ENCODE measurements around the gene KCTD1. TPM values are rescaled to one million over a fixed set of nuclear protein-coding genes. Genes with fewer than 3 reads are reported as not detected.

The KCTD1 gene
- total RNA-seq, 1 experiment from 2014 or later, result 4.9 TPM

DNA sequence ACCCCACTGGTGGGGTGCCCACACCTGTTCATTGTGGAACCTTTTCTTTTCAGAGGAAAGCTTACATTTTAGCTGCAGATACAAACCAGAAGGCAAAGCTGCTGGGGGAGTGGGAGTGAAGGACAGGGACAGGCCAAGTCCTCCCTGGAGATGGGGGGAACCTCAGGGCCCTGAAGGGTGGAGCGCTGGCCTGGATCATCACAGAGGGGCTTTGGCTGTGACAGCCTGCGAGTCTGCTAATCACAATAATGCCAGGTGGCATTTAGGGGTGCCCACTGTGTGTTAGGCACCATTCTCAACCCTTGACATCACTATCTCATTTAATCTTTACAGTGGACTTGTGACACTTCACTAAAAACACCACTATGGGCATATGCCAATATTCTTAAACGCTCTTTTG is 27.4 kb downstream of the KCTD1 start:
- no peak overlapping the region for H2AFZ ChIP-seq (ENCODE audit: low read length)
- no peaks in the 10 kb centered on the region for H4K20me1 ChIP-seq (ENCODE audit: insufficient read depth, low read depth, low read length)
- H3K9ac ChIP-seq (ENCODE audit: low read length), result no peak overlapping the region
- no peak overlapping the region for H3K27ac ChIP-seq (ENCODE audit: low read length)
- H3K9me3 ChIP-seq (ENCODE audit: low read length), result no peaks in the 10 kb centered on the region
- peaks cover 7% of the 10 kb centered on the region for H3K4me1 ChIP-seq (ENCODE audit: low read length)
- no peaks in the 10 kb centered on the region for H3K27me3 ChIP-seq (ENCODE audit: low read length)
- no peak for DNase-seq
- H3K4me3 ChIP-seq (ENCODE audit: low read length), result no peak overlapping the region
- H3K79me2 ChIP-seq (ENCODE audit: low read length), result no peaks in the 10 kb centered on the region
- no peak overlapping the region for H3K4me2 ChIP-seq (ENCODE audit: low read depth, low read length, poor library complexity, severe bottlenecking)
- H3K9me2 ChIP-seq (replicated peaks; ENCODE audit: insufficient read depth, low read length), result no peaks in the 10 kb centered on the region
- H3K36me3 ChIP-seq (ENCODE audit: insufficient read depth, low read length), result no peaks in the 10 kb centered on the region

DNA sequence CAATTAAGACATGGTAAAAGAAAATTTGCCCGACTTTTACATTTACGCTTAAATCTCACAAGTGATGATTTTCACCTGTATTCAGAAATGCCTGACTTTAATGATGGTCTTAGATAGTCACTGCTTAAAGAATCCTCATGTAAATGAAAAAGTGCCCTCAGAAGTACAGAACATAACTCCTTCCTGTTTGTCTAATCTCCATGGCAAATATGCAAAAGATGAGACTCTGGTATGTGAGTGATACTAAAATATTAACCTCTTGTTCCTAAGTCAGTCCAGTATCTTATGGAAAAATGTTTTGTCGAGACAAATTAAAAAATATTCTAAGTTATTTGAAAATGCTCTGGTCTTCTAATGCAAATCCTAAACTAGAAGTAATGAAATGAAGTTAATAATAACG is 29.2 kb downstream of the KCTD1 start:
- no peak overlapping the region for H2AFZ ChIP-seq (ENCODE audit: low read length)
- H3K4me3 ChIP-seq (ENCODE audit: low read length), result no peak overlapping the region
- no peaks in the 10 kb centered on the region for H4K20me1 ChIP-seq (ENCODE audit: insufficient read depth, low read depth, low read length)
- H3K9me2 ChIP-seq (replicated peaks; ENCODE audit: insufficient read depth, low read length), result no peaks in the 10 kb centered on the region
- no peak overlapping the region for H3K9ac ChIP-seq (ENCODE audit: low read length)
- H3K27me3 ChIP-seq (ENCODE audit: low read length), result no peaks in the 10 kb centered on the region
- no peaks in the 10 kb centered on the region for H3K9me3 ChIP-seq (ENCODE audit: low read length)
- H3K36me3 ChIP-seq (ENCODE audit: insufficient read depth, low read length), result no peaks in the 10 kb centered on the region
- H3K4me1 ChIP-seq (ENCODE audit: low read length), result peaks cover 7% of the 10 kb centered on the region
- peak; percentile 50 for DNase-seq
- H3K4me2 ChIP-seq (ENCODE audit: low read depth, low read length, poor library complexity, severe bottlenecking), result no peak overlapping the region
- H3K79me2 ChIP-seq (ENCODE audit: low read length), result no peaks in the 10 kb centered on the region
- no peak overlapping the region for H3K27ac ChIP-seq (ENCODE audit: low read length)

DNA sequence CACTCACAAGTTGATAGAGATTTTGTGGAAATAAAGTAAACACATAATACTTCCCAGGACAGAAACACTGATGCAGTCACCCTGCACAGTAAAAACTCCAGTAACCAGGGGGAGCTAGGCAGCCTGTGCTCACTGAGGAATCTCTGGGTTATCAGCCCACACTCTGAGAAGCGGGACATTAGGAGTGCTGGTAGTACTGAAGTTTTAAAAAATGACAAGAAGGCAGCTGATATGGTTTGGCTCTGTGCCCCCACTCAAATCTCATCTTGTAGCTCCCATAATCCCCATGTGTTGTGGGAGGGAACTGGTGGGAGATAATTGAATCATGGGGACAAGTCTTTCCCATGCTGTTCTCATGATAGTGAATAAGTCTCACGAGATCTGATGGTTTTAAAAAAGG is 31.4 kb downstream of the KCTD1 start:
- no peak overlapping the region for H2AFZ ChIP-seq (ENCODE audit: low read length)

DNA sequence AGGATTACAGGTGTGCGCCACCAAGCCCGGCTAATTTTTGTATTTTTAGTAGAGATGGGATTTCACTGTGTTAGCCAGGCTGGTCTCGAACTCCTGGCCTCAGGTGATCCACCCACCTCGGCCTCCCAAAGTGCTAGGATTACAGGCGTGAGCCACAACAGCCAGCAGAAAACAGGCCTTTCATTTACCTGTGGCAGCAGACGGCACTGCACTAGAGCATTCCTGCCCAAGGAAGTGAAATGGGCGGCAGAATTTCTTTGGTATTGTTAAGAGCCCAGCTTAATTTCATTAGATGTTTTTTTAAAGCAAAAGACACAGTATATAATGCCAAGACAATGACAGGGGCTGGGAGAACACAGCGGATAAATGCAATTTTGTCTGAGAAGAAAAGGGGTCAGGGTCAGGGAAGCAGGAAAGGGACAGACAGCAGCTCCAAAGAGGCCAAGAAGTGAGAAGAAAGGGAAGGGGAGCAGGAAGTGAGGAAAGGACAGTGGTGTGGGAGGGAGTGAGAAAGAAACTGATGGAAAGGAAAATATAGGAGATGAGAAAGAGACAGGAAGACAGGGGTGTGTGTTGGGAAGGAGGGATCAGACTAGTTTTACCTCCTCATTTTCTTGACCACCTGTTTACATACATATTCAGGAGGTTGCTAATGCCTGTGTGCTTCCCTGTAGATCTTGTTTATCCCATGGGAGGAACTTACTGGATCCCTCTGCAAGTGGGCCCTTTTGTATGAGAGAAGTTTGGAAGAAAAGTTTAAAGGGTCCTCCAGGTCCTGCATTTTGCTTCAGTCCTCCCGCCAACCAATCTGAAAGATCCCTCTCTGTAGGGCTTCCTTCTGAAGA is 32.5 kb downstream of the KCTD1 start:
- Histone ChIP-seq H2AFZ (ENCODE audit: low read length) (no peak overlapping the region), H3K9me3 (ENCODE audit: low read length) (no peaks in the 10 kb centered on the region), H3K9me2 (replicated peaks; ENCODE audit: insufficient read depth, low read length) (no peaks in the 10 kb centered on the region), H3K27me3 (ENCODE audit: low read length) (no peaks in the 10 kb centered on the region), H3K4me2 (ENCODE audit: low read depth, low read length, poor library complexity, severe bottlenecking) (no peak overlapping the region), H3K79me2 (ENCODE audit: low read length) (no peaks in the 10 kb centered on the region), H3K27ac (ENCODE audit: low read length) (no peak overlapping the region), H4K20me1 (ENCODE audit: insufficient read depth, low read depth, low read length) (no peaks in the 10 kb centered on the region), H3K4me3 (ENCODE audit: low read length) (no peak overlapping the region), H3K9ac (ENCODE audit: low read length) (no peak overlapping the region), H3K36me3 (ENCODE audit: insufficient read depth, low read length) (no peaks in the 10 kb centered on the region), H3K4me1 (ENCODE audit: low read length) (peaks cover 7% of the 10 kb centered on the region)
- DNase-seq, result no peak

More for the DNA sequence above, 31.4 kb downstream of the KCTD1 start:
- no peak overlapping the region for H3K9ac ChIP-seq (ENCODE audit: low read length)
- H3K9me2 ChIP-seq (replicated peaks; ENCODE audit: insufficient read depth, low read length), result no peaks in the 10 kb centered on the region
- H4K20me1 ChIP-seq (ENCODE audit: insufficient read depth, low read depth, low read length), result no peaks in the 10 kb centered on the region
- DNase-seq, result no peak
- H3K4me1 ChIP-seq (ENCODE audit: low read length), result peaks cover 7% of the 10 kb centered on the region
- no peak overlapping the region for H3K4me3 ChIP-seq (ENCODE audit: low read length)
- no peak overlapping the region for H3K4me2 ChIP-seq (ENCODE audit: low read depth, low read length, poor library complexity, severe bottlenecking)
- H3K27me3 ChIP-seq (ENCODE audit: low read length), result no peaks in the 10 kb centered on the region
- no peak overlapping the region for H3K27ac ChIP-seq (ENCODE audit: low read length)
- no peaks in the 10 kb centered on the region for H3K79me2 ChIP-seq (ENCODE audit: low read length)
- H3K9me3 ChIP-seq (ENCODE audit: low read length), result no peaks in the 10 kb centered on the region
- no peaks in the 10 kb centered on the region for H3K36me3 ChIP-seq (ENCODE audit: insufficient read depth, low read length)

DNA sequence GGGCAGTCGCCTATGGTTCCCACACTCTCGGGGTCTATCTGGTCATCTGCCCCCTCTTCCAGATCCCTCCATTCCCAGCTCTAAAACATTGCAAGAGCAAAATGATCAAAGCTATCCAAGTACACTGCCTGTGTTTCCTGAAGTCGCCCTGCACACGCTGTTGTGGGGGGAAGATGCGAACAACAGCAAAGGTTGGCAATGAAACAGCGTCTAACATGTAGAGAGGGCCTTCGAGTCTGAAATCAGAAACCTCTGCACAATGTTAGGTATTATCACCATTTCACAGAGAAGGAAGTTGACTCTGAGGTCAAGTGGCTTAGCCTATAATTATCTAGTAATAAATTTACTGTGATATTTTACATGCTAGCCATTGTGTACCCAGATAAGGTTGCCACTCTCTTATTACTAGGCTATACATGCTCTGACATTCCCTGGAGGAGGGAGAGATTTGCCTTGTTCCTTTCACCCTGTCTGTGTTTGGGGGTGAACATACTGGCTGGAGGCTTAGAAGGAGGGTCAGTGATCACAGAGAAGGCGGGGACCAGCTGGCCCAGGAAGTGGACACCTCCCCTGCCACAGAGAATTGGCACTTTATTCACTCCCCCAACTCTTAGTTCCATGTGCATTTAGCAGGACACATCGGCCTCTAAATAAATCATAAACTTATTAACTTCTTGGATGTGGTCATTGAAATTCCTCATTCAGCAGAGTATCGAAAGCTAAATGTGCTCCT is 36.8 kb downstream of the KCTD1 start:
- no peaks in the 10 kb centered on the region for H3K4me1 ChIP-seq (ENCODE audit: low read length)
- H2AFZ ChIP-seq (ENCODE audit: low read length), result no peak overlapping the region
- H3K4me2 ChIP-seq (ENCODE audit: low read depth, low read length, poor library complexity, severe bottlenecking), result no peak overlapping the region
- no peaks in the 10 kb centered on the region for H3K27me3 ChIP-seq (ENCODE audit: low read length)
- no peaks in the 10 kb centered on the region for H4K20me1 ChIP-seq (ENCODE audit: insufficient read depth, low read depth, low read length)
- no peaks in the 10 kb centered on the region for H3K9me2 ChIP-seq (replicated peaks; ENCODE audit: insufficient read depth, low read length)
- no peaks in the 10 kb centered on the region for H3K9me3 ChIP-seq (ENCODE audit: low read length)
- no peak overlapping the region for H3K27ac ChIP-seq (ENCODE audit: low read length)
- H3K36me3 ChIP-seq (ENCODE audit: insufficient read depth, low read length), result no peaks in the 10 kb centered on the region
- no peak for DNase-seq
- H3K4me3 ChIP-seq (ENCODE audit: low read length), result no peak overlapping the region
- H3K79me2 ChIP-seq (ENCODE audit: low read length), result no peaks in the 10 kb centered on the region
- no peak overlapping the region for H3K9ac ChIP-seq (ENCODE audit: low read length)

DNA sequence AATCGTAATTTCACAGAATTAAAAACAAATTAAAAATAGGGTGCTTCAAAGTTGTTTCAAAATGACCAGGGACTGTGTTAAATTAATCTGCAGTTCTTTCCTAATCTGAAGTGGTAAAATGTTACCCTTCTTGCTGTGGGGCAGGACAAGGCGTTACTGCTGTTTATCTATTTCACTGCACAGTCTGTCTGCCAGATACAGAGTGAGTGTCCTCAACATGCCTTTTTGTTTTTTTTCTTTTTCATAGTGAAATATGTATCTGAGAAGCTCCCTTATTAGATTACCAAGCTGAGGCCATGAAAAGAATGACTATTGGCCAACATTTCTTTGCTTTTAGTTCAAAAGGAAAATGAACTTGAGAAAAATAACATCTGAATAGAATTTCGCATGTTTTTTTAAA is 38.0 kb downstream of the KCTD1 start:
- Histone ChIP-seq H3K9me3 (ENCODE audit: low read length) (no peaks in the 10 kb centered on the region), H3K4me1 (ENCODE audit: low read length) (no peaks in the 10 kb centered on the region), H3K79me2 (ENCODE audit: low read length) (no peaks in the 10 kb centered on the region), H3K27me3 (ENCODE audit: low read length) (no peaks in the 10 kb centered on the region), H3K9ac (ENCODE audit: low read length) (no peak overlapping the region), H3K9me2 (replicated peaks; ENCODE audit: insufficient read depth, low read length) (no peaks in the 10 kb centered on the region), H4K20me1 (ENCODE audit: insufficient read depth, low read depth, low read length) (no peaks in the 10 kb centered on the region), H3K36me3 (ENCODE audit: insufficient read depth, low read length) (no peaks in the 10 kb centered on the region), H3K4me3 (ENCODE audit: low read length) (no peak overlapping the region), H2AFZ (ENCODE audit: low read length) (no peak overlapping the region), H3K27ac (ENCODE audit: low read length) (no peak overlapping the region), H3K4me2 (ENCODE audit: low read depth, low read length, poor library complexity, severe bottlenecking) (no peak overlapping the region)
- DNase-seq, result no peak

DNA sequence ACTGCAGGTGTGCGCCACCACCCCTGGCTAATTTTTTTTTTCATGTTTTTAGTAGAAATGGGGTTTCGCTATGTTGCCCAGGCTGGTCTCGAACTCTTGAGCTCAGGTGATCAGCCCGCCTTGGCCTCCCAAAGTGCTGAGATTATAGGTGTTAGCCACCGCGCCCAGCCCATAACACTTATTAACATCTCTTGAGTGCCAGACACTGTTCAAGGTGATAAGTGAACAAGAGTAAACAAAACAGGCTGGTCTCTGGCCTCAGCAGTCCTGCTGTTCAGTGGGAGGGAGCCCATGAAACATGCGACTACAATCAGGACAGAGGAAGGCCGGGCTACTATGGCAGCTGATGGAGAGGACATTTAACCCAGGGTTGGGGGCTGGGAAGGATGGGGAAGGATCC is 42.3 kb downstream of the KCTD1 start:
- no peak overlapping the region for H3K4me2 ChIP-seq (ENCODE audit: low read depth, low read length, poor library complexity, severe bottlenecking)

DNA sequence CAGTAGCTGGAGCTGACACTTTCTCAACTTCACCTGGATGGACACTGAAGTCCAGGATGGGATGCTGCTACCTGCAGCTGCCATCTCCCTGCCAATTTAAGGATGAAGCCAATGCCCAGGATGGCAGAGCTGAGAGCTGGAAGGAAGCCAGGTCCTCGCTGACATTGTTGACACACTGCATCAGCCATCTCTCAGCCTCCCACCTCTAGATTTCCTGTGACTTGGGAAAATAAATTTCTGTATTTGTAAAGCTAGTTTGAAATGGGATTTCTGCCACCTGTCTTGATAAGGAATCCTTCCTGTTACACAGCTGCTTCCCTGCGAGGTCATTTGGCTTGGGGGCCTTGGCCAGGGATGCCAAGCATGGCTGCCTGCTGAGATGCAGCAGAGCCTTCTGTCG is 43.5 kb downstream of the KCTD1 start:
- no peak overlapping the region for H2AFZ ChIP-seq (ENCODE audit: low read length)
- H3K4me3 ChIP-seq (ENCODE audit: low read length), result no peak overlapping the region
- H3K9me3 ChIP-seq (ENCODE audit: low read length), result no peaks in the 10 kb centered on the region
- no peak overlapping the region for H3K4me2 ChIP-seq (ENCODE audit: low read depth, low read length, poor library complexity, severe bottlenecking)
- H3K79me2 ChIP-seq (ENCODE audit: low read length), result no peaks in the 10 kb centered on the region
- no peaks in the 10 kb centered on the region for H3K27me3 ChIP-seq (ENCODE audit: low read length)
- no peak overlapping the region for H3K27ac ChIP-seq (ENCODE audit: low read length)
- DNase-seq, result no peak
- no peaks in the 10 kb centered on the region for H3K36me3 ChIP-seq (ENCODE audit: insufficient read depth, low read length)
- no peaks in the 10 kb centered on the region for H4K20me1 ChIP-seq (ENCODE audit: insufficient read depth, low read depth, low read length)
- H3K9me2 ChIP-seq (replicated peaks; ENCODE audit: insufficient read depth, low read length), result no peaks in the 10 kb centered on the region
- no peak overlapping the region for H3K9ac ChIP-seq (ENCODE audit: low read length)
- H3K4me1 ChIP-seq (ENCODE audit: low read length), result no peaks in the 10 kb centered on the region

More for the DNA sequence above, 42.3 kb downstream of the KCTD1 start:
- Histone ChIP-seq H3K9me3 (ENCODE audit: low read length) (no peaks in the 10 kb centered on the region), H2AFZ (ENCODE audit: low read length) (no peak overlapping the region), H4K20me1 (ENCODE audit: insufficient read depth, low read depth, low read length) (no peaks in the 10 kb centered on the region), H3K4me3 (ENCODE audit: low read length) (no peak overlapping the region), H3K9me2 (replicated peaks; ENCODE audit: insufficient read depth, low read length) (no peaks in the 10 kb centered on the region), H3K27me3 (ENCODE audit: low read length) (no peaks in the 10 kb centered on the region), H3K27ac (ENCODE audit: low read length) (no peak overlapping the region), H3K79me2 (ENCODE audit: low read length) (no peaks in the 10 kb centered on the region), H3K4me1 (ENCODE audit: low read length) (no peaks in the 10 kb centered on the region), H3K9ac (ENCODE audit: low read length) (no peak overlapping the region), H3K36me3 (ENCODE audit: insufficient read depth, low read length) (no peaks in the 10 kb centered on the region)
- DNase-seq, result no peak
